Measurements from ENCODE around the gene TFAP2D.

GRCh38 chr6:50816947-50817645 is 103.8 kb downstream of the TFAP2D start:
- TF ChIP-seq, protein P1, sequence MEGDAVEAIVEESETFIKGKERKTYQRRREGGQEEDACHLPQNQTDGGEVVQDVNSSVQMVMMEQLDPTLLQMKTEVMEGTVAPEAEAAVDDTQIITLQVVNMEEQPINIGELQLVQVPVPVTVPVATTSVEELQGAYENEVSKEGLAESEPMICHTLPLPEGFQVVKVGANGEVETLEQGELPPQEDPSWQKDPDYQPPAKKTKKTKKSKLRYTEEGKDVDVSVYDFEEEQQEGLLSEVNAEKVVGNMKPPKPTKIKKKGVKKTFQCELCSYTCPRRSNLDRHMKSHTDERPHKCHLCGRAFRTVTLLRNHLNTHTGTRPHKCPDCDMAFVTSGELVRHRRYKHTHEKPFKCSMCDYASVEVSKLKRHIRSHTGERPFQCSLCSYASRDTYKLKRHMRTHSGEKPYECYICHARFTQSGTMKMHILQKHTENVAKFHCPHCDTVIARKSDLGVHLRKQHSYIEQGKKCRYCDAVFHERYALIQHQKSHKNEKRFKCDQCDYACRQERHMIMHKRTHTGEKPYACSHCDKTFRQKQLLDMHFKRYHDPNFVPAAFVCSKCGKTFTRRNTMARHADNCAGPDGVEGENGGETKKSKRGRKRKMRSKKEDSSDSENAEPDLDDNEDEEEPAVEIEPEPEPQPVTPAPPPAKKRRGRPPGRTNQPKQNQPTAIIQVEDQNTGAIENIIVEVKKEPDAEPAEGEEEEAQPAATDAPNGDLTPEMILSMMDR (IDR thresholded peaks at IDR 0.05; ENCODE audit: low read length), result no peak
- TF ChIP-seq EZH2 (IDR thresholded peaks at IDR 0.05; ENCODE audit: borderline replicate concordance, low read length), result no peak

All from OCI-LY1 (cell line).